ENCODE measurements around the gene CEP85. TPM values are rescaled to one million over a fixed set of nuclear protein-coding genes. Genes with fewer than 3 reads are reported as not detected.
"Not testable (repeated sequence)": the region's sequence is repeated elsewhere in the genome, so short reads cannot be mapped to it uniquely, and the experiment has no call there.

The CEP85 gene
- total and polyA plus RNA-seq, 10 donors: 3.9 to 14.9 (median 9.5) TPM

GRCh38 chr1:26291939-26292338 is 57.9 kb downstream of the CEP85 start:
- peak; percentile 43 for DNase-seq
- intact Hi-C loops (cut with DNase I; ENCODE audit: low total_unique reads): no loop called here
- WGBS, 5 donors: 83 to 97% (median 89%) methylated on average over 4 of the region's 4 CpGs
- H3K4me1 ChIP-seq: peaks cover 45 to 65% (median 63%) of the 10 kb centered on the region in 6 donors
- no peaks in the 10 kb centered on the region for H3K9me3 ChIP-seq
- peaks cover 0 to 42% (median 1%) of the 10 kb centered on the region in 6 donors for H3K36me3 ChIP-seq
- no peaks in the 10 kb centered on the region for H3K27me3 ChIP-seq (replicated peaks in 1 of 7)
- H3K27ac ChIP-seq: peak overlapping the region; percentile 84 to 99 (median 94)
- peak overlapping the region in 1 of 8 donors; percentile 49 for H3K4me3 ChIP-seq
- TF ChIP-seq POLR2A (IDR thresholded peaks at IDR 0.05): no peak
- no peak for TF ChIP-seq CTCF (IDR thresholded peaks at IDR 0.05 in 8 of 11, conservative IDR thresholded peaks at IDR 0.05 in 3 of 11)
- TF ChIP-seq POLR2AphosphoS5 (IDR thresholded peaks at IDR 0.05): no peak

DNA sequence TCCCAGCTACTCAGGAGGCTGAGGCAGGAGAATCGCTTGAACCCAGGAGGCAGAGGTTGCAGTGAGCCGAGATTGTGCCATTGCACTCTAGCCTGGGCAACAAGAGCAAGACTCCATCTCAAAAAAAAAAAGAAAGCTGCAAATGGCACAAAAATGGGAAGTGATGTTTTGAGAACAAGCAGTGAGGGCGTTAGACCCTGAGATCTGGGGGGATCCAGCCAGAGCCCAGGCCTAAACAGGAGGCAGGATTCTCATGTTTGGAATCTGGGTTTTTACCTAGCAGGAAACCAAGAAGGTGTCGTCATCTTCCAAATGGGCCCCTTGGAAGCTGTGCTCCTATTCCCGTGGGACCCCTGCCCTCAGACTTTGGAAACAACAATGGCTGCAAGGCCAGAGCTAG is 58.7 kb downstream of the CEP85 start:
- H3K27me3 ChIP-seq (replicated peaks in 1 of 7); DNase-seq; H3K4me3 ChIP-seq; H3K9me3 ChIP-seq; intact Hi-C loops (cut with DNase I; ENCODE audit: low total_unique reads): not testable (repeated sequence)
- 69 to 84% (median 77%) methylated on average over 4 to 5 of the region's 5 CpGs for WGBS, 5 donors
- H3K27ac ChIP-seq: peak overlapping the region in 6 of 8 donors; percentile 87 to 99 (median 96)
- H3K36me3 ChIP-seq: peaks cover 0 to 49% (median 4%) of the 10 kb centered on the region in 6 donors
- H3K4me1 ChIP-seq: peaks cover 41 to 59% (median 55%) of the 10 kb centered on the region in 6 donors

- Histone ChIP-seq H3K9me3 (no peaks in the 10 kb centered on the region), H3K4me1 (peaks cover 30 to 58% (median 46%) of the 10 kb centered on the region in 6 donors), H3K4me3 (no peak overlapping the region), H3K27me3 (replicated peaks in 1 of 7) (no peaks in the 10 kb centered on the region), H3K27ac (peak overlapping the region in 1 of 8 donors; percentile 96), H3K36me3 (peaks cover 0 to 50% (median 4%) of the 10 kb centered on the region in 6 donors)
- peak; percentile 69 for DNase-seq
- intact Hi-C loops (cut with DNase I; ENCODE audit: low total_unique reads): no loop called here
- 85 to 91% (median 87%) methylated on average over 9 to 11 of the region's 11 CpGs for WGBS, 5 donors
- no peak for TF ChIP-seq CTCF (IDR thresholded peaks at IDR 0.05 in 8 of 11, conservative IDR thresholded peaks at IDR 0.05 in 3 of 11)
- TF ChIP-seq POLR2A (IDR thresholded peaks at IDR 0.05): no peak
- no peak for TF ChIP-seq POLR2AphosphoS5 (IDR thresholded peaks at IDR 0.05)
Measured at GRCh38 chr1:26293911-26294463, 60.0 kb downstream of the CEP85 start.

- no peaks in the 10 kb centered on the region for H3K27me3 ChIP-seq (replicated peaks in 1 of 7)
- no peak for TF ChIP-seq POLR2AphosphoS5 (IDR thresholded peaks at IDR 0.05)
- TF ChIP-seq POLR2A (IDR thresholded peaks at IDR 0.05): no peak
- no peak for TF ChIP-seq CTCF (IDR thresholded peaks at IDR 0.05 in 8 of 11, conservative IDR thresholded peaks at IDR 0.05 in 3 of 11)
- WGBS, 5 donors: 85 to 95% (median 90%) methylated on average over 22 of the region's 22 CpGs
- no peaks in the 10 kb centered on the region for H3K9me3 ChIP-seq
- intact Hi-C loops (cut with DNase I; ENCODE audit: low total_unique reads): no loop called here
- H3K4me1 ChIP-seq: peaks cover 19 to 55% (median 31%) of the 10 kb centered on the region in 6 donors
- H3K27ac ChIP-seq: no peak overlapping the region
- H3K36me3 ChIP-seq: peaks cover 0 to 51% (median 4%) of the 10 kb centered on the region in 6 donors
- H3K4me3 ChIP-seq: no peak overlapping the region
- DNase-seq: peak; percentile 69
Measured at GRCh38 chr1:26295194-26296138, 61.5 kb downstream of the CEP85 start.

Data from spleen (tissue), 11 donors.